Measurements from ENCODE around the gene USP31.

USP31 gene

GRCh38 chr16:23060458-23061320 is 88.6 kb downstream of the USP31 start:
- peak; percentile 33 for DNase-seq (ENCODE audit: low read depth)
- no peak overlapping the region for H3K4me3 ChIP-seq (ENCODE audit: low read depth, low read length)
- TF ChIP-seq, protein P1, sequence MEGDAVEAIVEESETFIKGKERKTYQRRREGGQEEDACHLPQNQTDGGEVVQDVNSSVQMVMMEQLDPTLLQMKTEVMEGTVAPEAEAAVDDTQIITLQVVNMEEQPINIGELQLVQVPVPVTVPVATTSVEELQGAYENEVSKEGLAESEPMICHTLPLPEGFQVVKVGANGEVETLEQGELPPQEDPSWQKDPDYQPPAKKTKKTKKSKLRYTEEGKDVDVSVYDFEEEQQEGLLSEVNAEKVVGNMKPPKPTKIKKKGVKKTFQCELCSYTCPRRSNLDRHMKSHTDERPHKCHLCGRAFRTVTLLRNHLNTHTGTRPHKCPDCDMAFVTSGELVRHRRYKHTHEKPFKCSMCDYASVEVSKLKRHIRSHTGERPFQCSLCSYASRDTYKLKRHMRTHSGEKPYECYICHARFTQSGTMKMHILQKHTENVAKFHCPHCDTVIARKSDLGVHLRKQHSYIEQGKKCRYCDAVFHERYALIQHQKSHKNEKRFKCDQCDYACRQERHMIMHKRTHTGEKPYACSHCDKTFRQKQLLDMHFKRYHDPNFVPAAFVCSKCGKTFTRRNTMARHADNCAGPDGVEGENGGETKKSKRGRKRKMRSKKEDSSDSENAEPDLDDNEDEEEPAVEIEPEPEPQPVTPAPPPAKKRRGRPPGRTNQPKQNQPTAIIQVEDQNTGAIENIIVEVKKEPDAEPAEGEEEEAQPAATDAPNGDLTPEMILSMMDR (IDR thresholded peaks at IDR 0.05; ENCODE audit: low read depth, low read length, missing control alignments), result peak; percentile 80

- DNase-seq (ENCODE audit: low read depth), result no peak
- H3K4me3 ChIP-seq (ENCODE audit: low read depth, low read length), result no peak overlapping the region
- TF ChIP-seq, protein P1 (IDR thresholded peaks at IDR 0.05; ENCODE audit: low read depth, low read length, missing control alignments), result no peak
These were observed 89.8 kb downstream of the USP31 start for GRCh38 chr16:23059433-23059832.

- no peak for DNase-seq (ENCODE audit: low read depth)
- H3K4me3 ChIP-seq (ENCODE audit: low read depth, low read length), result no peak overlapping the region
- TF ChIP-seq, protein P1 (IDR thresholded peaks at IDR 0.05; ENCODE audit: low read depth, low read length, missing control alignments), result no peak
These were observed 90.7 kb downstream of the USP31 start for GRCh38 chr16:23058576-23058975.

DNA sequence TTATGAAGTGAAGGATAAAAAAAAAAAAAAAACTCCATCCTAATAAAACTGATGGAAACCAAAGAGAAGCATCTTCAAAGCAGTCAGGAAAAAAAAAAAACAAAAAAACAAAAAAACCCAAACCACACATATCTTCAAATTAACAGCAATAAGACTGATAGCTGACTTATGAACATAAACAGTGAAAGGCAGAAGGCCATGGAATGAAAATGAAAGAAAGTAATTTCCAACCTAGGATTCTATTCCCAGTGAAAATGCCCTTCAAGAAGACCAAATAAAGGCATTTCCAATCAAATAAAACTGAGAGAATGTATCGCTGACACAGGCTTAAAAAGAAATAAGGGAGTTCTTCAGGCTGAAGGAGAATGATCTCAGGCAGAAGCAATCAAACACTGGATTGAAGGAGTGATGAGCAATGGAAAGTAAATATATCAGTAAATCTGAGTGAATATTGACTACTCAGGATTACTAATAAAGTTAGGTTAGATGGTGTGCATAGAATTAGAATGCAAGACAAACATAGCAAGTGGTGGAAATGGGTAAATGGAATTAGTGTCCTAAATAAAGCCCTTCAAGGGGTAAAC is 92.1 kb downstream of the USP31 start:
- TF ChIP-seq, protein P1 (IDR thresholded peaks at IDR 0.05; ENCODE audit: low read depth, low read length, missing control alignments), result no peak
- no peak overlapping the region for H3K4me3 ChIP-seq (ENCODE audit: low read depth, low read length)
- no peak for DNase-seq (ENCODE audit: low read depth)

DNA sequence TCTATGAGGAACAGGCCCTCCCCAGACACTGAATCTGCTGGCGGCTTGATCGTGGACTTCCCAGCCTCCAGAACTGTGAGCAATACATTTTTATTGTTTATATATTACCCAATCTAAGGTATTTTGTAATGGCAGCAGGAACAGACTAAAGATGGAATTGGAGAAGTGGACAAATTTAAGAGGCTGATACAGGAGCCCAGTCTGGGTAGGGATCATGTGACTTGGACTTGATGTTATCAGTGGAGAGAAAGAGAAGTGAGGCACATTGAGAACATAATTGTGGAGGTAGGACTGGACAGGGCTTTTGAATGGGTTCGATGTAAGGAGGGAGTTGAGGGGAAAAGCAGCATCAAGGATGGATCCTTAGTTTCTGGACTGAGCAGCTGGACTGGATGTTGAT is 93.8 kb downstream of the USP31 start:
- H3K4me3 ChIP-seq (ENCODE audit: low read depth, low read length), result no peak overlapping the region
- TF ChIP-seq, protein P1 (IDR thresholded peaks at IDR 0.05; ENCODE audit: low read depth, low read length, missing control alignments), result no peak
- DNase-seq (ENCODE audit: low read depth), result no peak

DNA sequence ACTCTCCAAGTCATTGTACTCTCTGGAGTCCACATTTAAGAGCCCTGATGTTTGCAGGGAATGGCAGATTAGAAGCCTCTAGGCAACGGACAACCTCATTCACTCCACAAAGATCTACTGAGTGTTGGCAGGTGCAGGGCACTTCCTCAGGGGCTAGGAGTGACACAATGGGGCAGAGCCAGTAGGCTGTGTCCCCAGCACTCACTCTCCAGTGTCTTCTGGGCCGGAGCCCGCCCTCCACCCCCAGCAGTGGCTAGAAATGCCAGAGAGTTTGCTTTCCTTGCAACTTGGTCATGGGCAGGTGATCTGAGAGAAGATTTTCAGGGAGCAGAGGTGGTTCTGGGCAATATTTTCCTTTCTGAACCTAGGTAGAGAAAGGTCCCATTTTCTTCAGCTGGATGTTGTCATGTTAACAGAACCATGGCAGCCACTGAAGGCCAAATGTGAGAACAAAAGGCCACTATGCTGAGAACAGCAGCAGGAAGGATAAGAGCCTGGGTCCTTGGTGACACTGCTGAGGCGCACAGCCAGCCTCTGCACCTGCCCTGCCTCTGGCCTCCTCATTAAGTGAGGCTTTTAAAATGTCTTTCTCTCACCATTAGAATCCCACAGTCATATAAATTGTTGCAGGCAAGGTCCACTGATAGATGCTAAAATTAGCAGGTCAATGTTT is 96.2 kb downstream of the USP31 start:
- no peak for DNase-seq (ENCODE audit: low read depth)
- no peak overlapping the region for H3K4me3 ChIP-seq (ENCODE audit: low read depth, low read length)
- TF ChIP-seq, protein P1 (IDR thresholded peaks at IDR 0.05; ENCODE audit: low read depth, low read length, missing control alignments), result no peak

Data from GM12864 (cell line).